ENCODE results near the gene TFAP2E.

TFAP2E gene

DNA sequence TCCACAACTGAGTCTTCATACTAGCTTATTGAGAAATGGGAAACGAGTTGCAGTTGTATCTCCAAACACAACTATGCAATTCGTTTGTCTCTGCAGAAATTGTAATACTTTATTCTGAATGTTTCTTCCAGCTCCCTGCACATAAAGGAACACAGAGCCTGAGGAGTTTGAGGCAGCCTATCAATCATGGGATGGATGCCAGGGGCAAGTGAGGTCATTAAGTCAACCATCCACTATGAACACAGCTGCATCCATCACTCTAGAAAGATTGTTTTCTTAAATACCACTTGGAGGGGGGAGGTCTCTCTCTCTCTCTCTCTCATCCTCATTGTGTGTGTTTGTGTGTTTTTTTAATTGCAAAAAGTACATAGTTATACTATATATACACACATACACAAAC, 71.1 kb downstream of the TFAP2E start:
- DNase-seq (ENCODE audit: low spot score), result no peak
